Neural crest cell (in vitro differentiated cells): ENCODE measurements around the gene CNTNAP2. TPM values are rescaled to one million over a fixed set of nuclear protein-coding genes. Genes with fewer than 3 reads are reported as not detected.
"Not testable (repeated sequence)": the region's sequence is repeated elsewhere in the genome, so short reads cannot be mapped to it uniquely, and the experiment has no call there.

Experiments
- DNase-seq: peaks from one replicate; pipeline ENCODE4 v3.0.0; 2021; ENCODE audit warnings: low read depth, mixed read lengths, low spot score
- H3K27ac Mint-ChIP-seq: one replicate; pipeline ENCODE4 v1.8.0; 2021; ENCODE audit warnings: mild to moderate bottlenecking, mixed read lengths; ENCODE audit not compliant: unreplicated experiment
- H3K27me3 Mint-ChIP-seq: 2 replicates; pipeline ENCODE4 v1.8.0; 2021; ENCODE audit warnings: low read depth, mild to moderate bottlenecking, mixed read lengths
- H3K36me3 Mint-ChIP-seq: 2 replicates; pipeline ENCODE4 v1.8.0; 2021; ENCODE audit warnings: low read depth, mild to moderate bottlenecking, mixed read lengths
- H3K4me1 Mint-ChIP-seq: 2 replicates; pipeline ENCODE4 v1.8.0; 2021; ENCODE audit warnings: mixed read lengths
- H3K4me3 Mint-ChIP-seq: one replicate; pipeline ENCODE4 v1.8.0; 2021; ENCODE audit warnings: mild to moderate bottlenecking, mixed read lengths
- H3K9me3 Mint-ChIP-seq: 2 replicates; pipeline ENCODE4 v1.8.0; 2021; ENCODE audit warnings: mixed read lengths
- CTCF ChIP-seq: fragments of 200-600 bp; sonication (generic); conservative IDR thresholded peaks from 2 replicates; pipeline ENCODE4 v1.5.0; 2021; ENCODE audit warnings: antibody characterized with exemption, mild to moderate bottlenecking
- total RNA-seq: library from RNA; stranded (reverse); gene quantifications from 2 replicates; pipeline ENCODE4 v1.2.1, GENCODE V29; 2021

The CNTNAP2 gene
- total RNA-seq, 1 donor from 2014 or later: 12.9 TPM

- Mint-ChIP-seq H3K9me3 (peaks cover 4% of the 10 kb centered on the region), H3K4me3 (no peak overlapping the region), H3K36me3 (no peaks in the 10 kb centered on the region), H3K4me1 (peaks cover 36% of the 10 kb centered on the region), H3K27me3 (no peaks in the 10 kb centered on the region), H3K27ac (no peak overlapping the region)
- no peak for DNase-seq
- no peak for TF ChIP-seq CTCF
Observed at GRCh38 chr7:147777309-147777708, 1660.7 kb downstream of the CNTNAP2 start.

GRCh38 chr7:147779949-147780348, 1663.3 kb downstream of the CNTNAP2 start:
- DNase-seq: no peak
- H3K4me1 Mint-ChIP-seq: peaks cover 16% of the 10 kb centered on the region
- H3K27ac Mint-ChIP-seq: no peak overlapping the region
- H3K36me3 Mint-ChIP-seq: no peaks in the 10 kb centered on the region
- TF ChIP-seq CTCF: no peak
- no peaks in the 10 kb centered on the region for H3K27me3 Mint-ChIP-seq
- no peak overlapping the region for H3K4me3 Mint-ChIP-seq
- peaks cover 1% of the 10 kb centered on the region for H3K9me3 Mint-ChIP-seq

- Mint-ChIP-seq H3K4me3 (no peak overlapping the region), H3K4me1 (no peaks in the 10 kb centered on the region), H3K27me3 (no peaks in the 10 kb centered on the region), H3K36me3 (no peaks in the 10 kb centered on the region), H3K27ac (no peak overlapping the region), H3K9me3 (peaks cover 3% of the 10 kb centered on the region)
- DNase-seq: no peak
- no peak for TF ChIP-seq CTCF
Observed at GRCh38 chr7:147796581-147796980, 1680.0 kb downstream of the CNTNAP2 start.

- Mint-ChIP-seq H3K4me1 (no peaks in the 10 kb centered on the region), H3K9me3 (peaks cover 3% of the 10 kb centered on the region), H3K27me3 (no peaks in the 10 kb centered on the region), H3K4me3 (no peak overlapping the region), H3K27ac (no peak overlapping the region), H3K36me3 (no peaks in the 10 kb centered on the region)
- no peak for TF ChIP-seq CTCF
- DNase-seq: no peak
Observed at GRCh38 chr7:147798001-147798400, 1681.4 kb downstream of the CNTNAP2 start.

- not testable (repeated sequence) for H3K27ac Mint-ChIP-seq, H3K9me3 Mint-ChIP-seq, H3K36me3 Mint-ChIP-seq, H3K4me1 Mint-ChIP-seq, DNase-seq, H3K4me3 Mint-ChIP-seq, H3K27me3 Mint-ChIP-seq
Observed at GRCh38 chr7:147801762-147802161, 1685.2 kb downstream of the CNTNAP2 start.

- H3K36me3 Mint-ChIP-seq: peaks cover 4% of the 10 kb centered on the region
- H3K4me3 Mint-ChIP-seq: no peak overlapping the region
- no peaks in the 10 kb centered on the region for H3K27me3 Mint-ChIP-seq
- H3K4me1 Mint-ChIP-seq: no peaks in the 10 kb centered on the region
- no peak for TF ChIP-seq CTCF
- H3K27ac Mint-ChIP-seq: no peak overlapping the region
- DNase-seq: no peak
- H3K9me3 Mint-ChIP-seq: peaks cover 10% of the 10 kb centered on the region
Observed at GRCh38 chr7:147803151-147803550, 1686.5 kb downstream of the CNTNAP2 start.
